Measurements from ENCODE around the gene SLC27A2.

DNA sequence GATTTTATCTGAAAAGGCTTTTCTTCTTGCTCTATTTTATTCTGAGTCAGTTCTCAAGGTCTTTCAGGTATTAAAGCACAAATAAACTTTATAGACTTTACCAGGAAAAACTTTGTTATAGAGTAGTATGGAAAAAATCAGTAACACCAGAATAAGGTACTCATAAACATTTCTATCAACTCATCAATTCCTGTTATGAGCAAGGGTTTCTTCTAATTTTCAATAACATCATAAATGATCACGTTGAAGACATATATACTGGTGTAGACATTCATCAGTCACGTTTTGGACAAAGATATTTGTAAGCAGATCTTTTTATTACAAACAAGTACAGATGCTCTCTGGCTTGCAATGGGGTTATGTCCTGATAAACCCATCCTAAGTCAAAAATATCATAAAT, 93.1 kb downstream of the SLC27A2 start:
- TF ChIP-seq, protein P1, sequence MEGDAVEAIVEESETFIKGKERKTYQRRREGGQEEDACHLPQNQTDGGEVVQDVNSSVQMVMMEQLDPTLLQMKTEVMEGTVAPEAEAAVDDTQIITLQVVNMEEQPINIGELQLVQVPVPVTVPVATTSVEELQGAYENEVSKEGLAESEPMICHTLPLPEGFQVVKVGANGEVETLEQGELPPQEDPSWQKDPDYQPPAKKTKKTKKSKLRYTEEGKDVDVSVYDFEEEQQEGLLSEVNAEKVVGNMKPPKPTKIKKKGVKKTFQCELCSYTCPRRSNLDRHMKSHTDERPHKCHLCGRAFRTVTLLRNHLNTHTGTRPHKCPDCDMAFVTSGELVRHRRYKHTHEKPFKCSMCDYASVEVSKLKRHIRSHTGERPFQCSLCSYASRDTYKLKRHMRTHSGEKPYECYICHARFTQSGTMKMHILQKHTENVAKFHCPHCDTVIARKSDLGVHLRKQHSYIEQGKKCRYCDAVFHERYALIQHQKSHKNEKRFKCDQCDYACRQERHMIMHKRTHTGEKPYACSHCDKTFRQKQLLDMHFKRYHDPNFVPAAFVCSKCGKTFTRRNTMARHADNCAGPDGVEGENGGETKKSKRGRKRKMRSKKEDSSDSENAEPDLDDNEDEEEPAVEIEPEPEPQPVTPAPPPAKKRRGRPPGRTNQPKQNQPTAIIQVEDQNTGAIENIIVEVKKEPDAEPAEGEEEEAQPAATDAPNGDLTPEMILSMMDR (IDR thresholded peaks at IDR 0.05 in 4 of 5, conservative IDR thresholded peaks at IDR 0.05 in 1 of 5), result no peak
- no peak for TF ChIP-seq POLR2A (IDR thresholded peaks at IDR 0.05)
